ENCODE data around the gene SLC17A8. TPM values are rescaled to one million over a fixed set of nuclear protein-coding genes. Genes with fewer than 3 reads are reported as not detected.

The SLC17A8 gene
- total RNA-seq, 1 experiment from 2014 or later, result not detected

- H3K9me3 Mint-ChIP-seq (ENCODE audit: unreplicated experiment), result peaks cover 7% of the 10 kb centered on the region
- H3K27ac Mint-ChIP-seq (ENCODE audit: low read depth, unreplicated experiment), result no peak overlapping the region
- no TSS peak for BruUV-seq (replicated peaks)
- no peaks in the 10 kb centered on the region for H3K27me3 Mint-ChIP-seq (ENCODE audit: insufficient read depth, unreplicated experiment)
- intact Hi-C loops (cut with micrococcal nuclease), result no loop called here
- TF ChIP-seq CTCF (IDR thresholded peaks at IDR 0.05; ENCODE audit: unreplicated experiment), result no peak
- H3K4me3 Mint-ChIP-seq (ENCODE audit: unreplicated experiment), result no peak overlapping the region
- H3K4me1 Mint-ChIP-seq (ENCODE audit: insufficient read depth, unreplicated experiment), result no peaks in the 10 kb centered on the region
- H3K36me3 Mint-ChIP-seq (ENCODE audit: insufficient read depth, unreplicated experiment), result no peaks in the 10 kb centered on the region
- ChIA-PET CTCF (interaction anchor here (0.7 to 1.1 kb wide), 2 partner anchors 53 to 86 kb away, joined by 3 to 6 read pairs; no protein-coding TSS in a partner anchor), POLR2A (no interaction called here)
- DNase-seq (ENCODE audit: unreplicated experiment), result no peak
Measured at GRCh38 chr12:100433701-100434100, 76.8 kb downstream of the SLC17A8 start.

- no peak for DNase-seq (ENCODE audit: unreplicated experiment)
- Mint-ChIP-seq H3K4me1 (ENCODE audit: insufficient read depth, unreplicated experiment) (no peaks in the 10 kb centered on the region), H3K27ac (ENCODE audit: low read depth, unreplicated experiment) (no peak overlapping the region), H3K36me3 (ENCODE audit: insufficient read depth, unreplicated experiment) (no peaks in the 10 kb centered on the region), H3K9me3 (ENCODE audit: unreplicated experiment) (peaks cover 7% of the 10 kb centered on the region), H3K4me3 (ENCODE audit: unreplicated experiment) (no peak overlapping the region), H3K27me3 (ENCODE audit: insufficient read depth, unreplicated experiment) (no peaks in the 10 kb centered on the region)
- intact Hi-C loops (cut with micrococcal nuclease), result no loop called here
- POLR2A ChIA-PET, result no interaction called here
- no TSS peak for BruUV-seq (replicated peaks)
- no peak for TF ChIP-seq CTCF (IDR thresholded peaks at IDR 0.05; ENCODE audit: unreplicated experiment)
- CTCF ChIA-PET, result no interaction called here
Measured at GRCh38 chr12:100434177-100434576, 77.3 kb downstream of the SLC17A8 start.

- POLR2A ChIA-PET, result interaction anchor here (1.2 kb wide), 1 partner anchor 20 kb away, joined by 3 read pairs; no protein-coding TSS in a partner anchor
Measured at GRCh38 chr12:100435957-100436356, 79.1 kb downstream of the SLC17A8 start.

More at GRCh38 chr12:100435957-100436356, 79.1 kb downstream of the SLC17A8 start:
- DNase-seq (ENCODE audit: unreplicated experiment), result no peak
- Mint-ChIP-seq H3K36me3 (ENCODE audit: insufficient read depth, unreplicated experiment) (no peaks in the 10 kb centered on the region), H3K27ac (ENCODE audit: low read depth, unreplicated experiment) (no peak overlapping the region), H3K9me3 (ENCODE audit: unreplicated experiment) (no peaks in the 10 kb centered on the region), H3K4me1 (ENCODE audit: insufficient read depth, unreplicated experiment) (no peaks in the 10 kb centered on the region), H3K27me3 (ENCODE audit: insufficient read depth, unreplicated experiment) (no peaks in the 10 kb centered on the region), H3K4me3 (ENCODE audit: unreplicated experiment) (no peak overlapping the region)
- CTCF ChIA-PET, result interaction anchor here (0.6 kb wide), 1 partner anchor 21 kb away, joined by 3 read pairs; no protein-coding TSS in a partner anchor
- BruUV-seq (replicated peaks), result no TSS peak
- no peak for TF ChIP-seq CTCF (IDR thresholded peaks at IDR 0.05; ENCODE audit: unreplicated experiment)
- intact Hi-C loops (cut with micrococcal nuclease), result no loop called here
